GM12878 (cell line): ENCODE data around the gene TRRAP. TPM values are rescaled to one million over a fixed set of nuclear protein-coding genes. Genes with fewer than 3 reads are reported as not detected.

Source experiments
- ATAC-seq: fragments of 200-7000 bp; cut with Tn5 transposase; 3 replicates; pipeline ENCODE4 v1.9.1; 2020; ENCODE audit warnings: mild to moderate bottlenecking, moderate library complexity
- BruUV-seq: library from RNA; stranded (reverse); fragments of 400-500 nt; replicated peaks from 2 replicates; lab custom pipeline; 2021; lab: Mats Ljungman, UMichigan
- CTCF ChIA-PET: fragments of 300-600 bp; sonication (Branson Sonifier 250); formaldehyde crosslinking; extraction: SDS; loops from one replicate; lab custom pipeline; 2021; ENCODE audit warnings: inconsistent platforms; lab: Yijun Ruan, JAX
- POLR2A ChIA-PET: fragments of 350-600 bp; formaldehyde crosslinking; extraction: SDS; loops from one replicate; lab custom pipeline; 2021; ENCODE audit warnings: inconsistent platforms; lab: Charles Lee
- RAD21 ChIA-PET: fragments of 300-600 bp; sonication (Branson Sonifier 250); formaldehyde crosslinking; loops from one replicate; lab custom pipeline; 2023; ENCODE audit warnings: antibody characterized with exemption; ENCODE audit not compliant: unreplicated experiment; lab: Charles Lee
- SMC1A ChIA-PET: fragments of 300-600 bp; sonication (Branson Sonifier 250); formaldehyde crosslinking; loops from one replicate; lab custom pipeline; 2023; ENCODE audit not compliant: unreplicated experiment, uncharacterized antibody; lab: Charles Lee
- DNase-seq: peaks from one replicate; pipeline ENCODE4 v3.0.0-alpha.2; 2011; ENCODE audit warnings: low read depth, low spot score
- FAIRE-seq: peaks from 3 replicates; lab custom pipeline; 2011; peaks lifted over from hg19 to GRCh38; lab: Jason Lieb, UNC
- H2AFZ ChIP-seq: 2 replicates; pipeline ENCODE4 v1.6.0; 2011; ENCODE audit warnings: low read depth, low read length, control low read depth; ENCODE audit not compliant: control insufficient read depth
- H3K27ac ChIP-seq: 2 replicates; pipeline ENCODE4 v1.5.1; 2011; ENCODE audit warnings: control low read depth; ENCODE audit not compliant: control insufficient read depth, insufficient read depth
- H3K27me3 ChIP-seq, 2 experiments: replicated peaks in 1 of 2; 2 replicates each; pipeline versions ENCODE4 v1.6.0 to v1.6.1; 2011; ENCODE audit warnings: low read length in 1 of 2; ENCODE audit not compliant: control insufficient read depth in 2 of 2, insufficient read depth in 2 of 2
- H3K36me3 ChIP-seq, 2 experiments: 2 replicates each; pipeline ENCODE4 v1.5.1; 2011; ENCODE audit warnings: low read length in 1 of 2; ENCODE audit not compliant: control insufficient read depth in 2 of 2, insufficient read depth in 2 of 2
- H3K4me1 ChIP-seq: 2 replicates; pipeline ENCODE4 v1.6.1; 2011; ENCODE audit warnings: mild to moderate bottlenecking, low read length, moderate library complexity, mixed read lengths; ENCODE audit not compliant: control insufficient read depth, insufficient read depth
- H3K4me2 ChIP-seq: 2 replicates; pipeline ENCODE4 v1.6.0; 2011; ENCODE audit warnings: control low read depth; ENCODE audit not compliant: control insufficient read depth, insufficient read depth
- H3K4me3 ChIP-seq: fragments of 200-600 bp; sonication (generic); 2 replicates; pipeline ENCODE4 v1.5.1; 2016
- H3K79me2 ChIP-seq: 2 replicates; pipeline ENCODE4 v1.6.0; 2011; ENCODE audit warnings: low read length; ENCODE audit not compliant: control insufficient read depth, insufficient read depth
- H3K9ac ChIP-seq: 2 replicates; pipeline ENCODE4 v1.8.0; 2011; ENCODE audit warnings: low read length, control low read depth, mixed read lengths; ENCODE audit not compliant: control insufficient read depth, insufficient read depth
- H3K9me3 ChIP-seq: replicated peaks from 3 replicates; pipeline ENCODE4 v1.5.1; 2011; ENCODE audit warnings: mild to moderate bottlenecking, low read length; ENCODE audit not compliant: control insufficient read depth, insufficient read depth
- H4K20me1 ChIP-seq: 2 replicates; pipeline ENCODE4 v1.6.0; 2011; ENCODE audit not compliant: control insufficient read depth, insufficient read depth
- ATF2 ChIP-seq: IDR thresholded peaks from 2 replicates; pipeline ENCODE4 v1.6.1; 2012; ENCODE audit warnings: low read length, inconsistent platforms
- ATF3 ChIP-seq: IDR thresholded peaks from 2 replicates; pipeline ENCODE4 v1.6.1; 2011; ENCODE audit warnings: low read depth, mild to moderate bottlenecking, low read length, moderate library complexity, borderline replicate concordance; ENCODE audit errors: extremely low read depth
- BMI1 ChIP-seq: fragments of 450-650 bp; IDR thresholded peaks from 2 replicates; pipeline ENCODE4 v1.6.1; 2016; ENCODE audit warnings: mild to moderate bottlenecking, moderate library complexity, borderline replicate concordance
- FOXM1 ChIP-seq: IDR thresholded peaks from 2 replicates; pipeline ENCODE4 v1.6.1; 2012; ENCODE audit warnings: low read depth, mild to moderate bottlenecking, inconsistent platforms, low read length, moderate library complexity
- HCFC1 ChIP-seq: fragments of 150-350 bp; IDR thresholded peaks from 2 replicates; pipeline ENCODE4 v1.6.1; 2014; ENCODE audit warnings: low read length
- IRF4 ChIP-seq: IDR thresholded peaks from 2 replicates; pipeline ENCODE4 v1.6.1; 2011; ENCODE audit warnings: low read depth, low read length
- LARP7 ChIP-seq: fragments of 450-650 bp; IDR thresholded peaks from 2 replicates; pipeline ENCODE4 v1.6.1; 2017; ENCODE audit warnings: mild to moderate bottlenecking
- NR2F1 ChIP-seq: fragments of 450-650 bp; conservative IDR thresholded peaks from 2 replicates; pipeline ENCODE4 v1.6.1; 2017; ENCODE audit warnings: mild to moderate bottlenecking
- POU2F2 ChIP-seq: IDR thresholded peaks from 3 replicates; pipeline ENCODE4 v1.6.1; 2011; ENCODE audit warnings: low read depth, mild to moderate bottlenecking, low read length, borderline replicate concordance
- RELA ChIP-seq: fragments of 450-650 bp; IDR thresholded peaks from 2 replicates; pipeline ENCODE4 v1.8.0; 2014; ENCODE audit warnings: borderline replicate concordance; ENCODE audit not compliant: partially characterized antibody
- RFX5 ChIP-seq: IDR thresholded peaks from 2 replicates; pipeline ENCODE4 v1.6.1; 2011; ENCODE audit warnings: low read depth, low read length, improper control_type of control experiment
- USF1 ChIP-seq: IDR thresholded peaks from 2 replicates; pipeline ENCODE4 v1.6.1; 2011; ENCODE audit warnings: borderline replicate concordance, low read depth, mild to moderate bottlenecking, moderate library complexity, mixed read lengths, low read length; ENCODE audit not compliant: insufficient read depth; ENCODE audit errors: extremely low read length
- ZBTB11 ChIP-seq: fragments of 450-650 bp; formaldehyde crosslinking; IDR thresholded peaks from 2 replicates; pipeline ENCODE4 v1.5.0; 2022; ENCODE audit warnings: mild to moderate bottlenecking, missing genetic modification characterization
- ZNF274 ChIP-seq: IDR thresholded peaks from one replicate; pipeline ENCODE4 v1.8.0; 2011; ENCODE audit not compliant: insufficient read length, insufficient read depth
- WGBS: methylation state at CpG from one replicate; pipeline ENCODE4 v1.1.6; 2016; ENCODE audit warnings: low lambda C conversion rate; ENCODE audit not compliant: insufficient replicate concordance, insufficient coverage; ENCODE audit errors: missing lambda C conversion rate; 5-methylcytosine and 5-hydroxymethylcytosine counted together
- in situ Hi-C: fragments of 300-500 bp; cut with MboI; formaldehyde crosslinking; loops from 9 replicates; pipeline ENCODE4 v1.14.3; 2018; ENCODE audit warnings: mixed read lengths
- intact Hi-C: fragments of 100-400 bp; cut with micrococcal nuclease; formaldehyde crosslinking; loops from one replicate; pipeline ENCODE4 v1.14.2; 2022; ENCODE audit not compliant: unreplicated experiment
- polyA plus RNA-seq, 11 experiments: library from polyadenylated mRNA; depleted of rRNA in 4 of 11; unstranded in 6 of 11; stranded (reverse) in 5 of 11; fragments of >200 nt; fragmentation: Nextera tagmentation in 4 of 11; fragmentation: Illumina TruSeq in 1 of 11; extraction: Ambion mirVana in 4 of 11; extraction: Trizol in 1 of 11; gene quantifications; 1 replicate in 1 of 11; 2 replicates in 10 of 11; pipeline versions ENCODE4 v1.2.1 to v1.2.3, GENCODE V29; 2011 to 2016; ENCODE audit warnings: inconsistent platforms in 2 of 11, missing spikeins in 2 of 11, low read depth in 1 of 11
- total RNA-seq, 4 experiments: library from RNA; depleted of rRNA in 3 of 4; stranded (reverse); fragments of >200 nt in 3 of 4; fragmentation: Illumina TruSeq in 1 of 4; extraction: Trizol in 1 of 4; gene quantifications; 2 replicates each; pipeline versions ENCODE4 v1.2.1 to v1.2.3, GENCODE V29; 2013 to 2021

Gene TRRAP
- total and polyA plus RNA-seq, 10 of the 15 experiments (the other 5 are each of a cell fraction or from before 2014, with no cell fraction given), result 1.1 to 39.3 (median 8.5) TPM

- DNase-seq (no peak), ATAC-seq (no peak), FAIRE-seq (no peak)
- RAD21 ChIA-PET, result no interaction called here
- CTCF ChIA-PET, result interaction anchor here (0.7 kb wide), 1 partner anchor 119 kb away, joined by 4 read pairs; no protein-coding TSS in a partner anchor
- TF ChIP-seq POU2F2 (no peak), HCFC1 (no peak), RELA (no peak), FOXM1 (no peak), USF1 (no peak), ATF3 (no peak), ZNF274 (no peak), LARP7 (no peak), ZBTB11 (CRISPR knock-in tag) (no peak), NR2F1 (no peak), IRF4 (no peak), ATF2 (no peak), RFX5 (no peak), BMI1 (no peak)
- no peak overlapping the region for H3K9ac ChIP-seq
- no peaks in the 10 kb centered on the region for H3K79me2 ChIP-seq
- SMC1A ChIA-PET, result no interaction called here
- POLR2A ChIA-PET, result no interaction called here
- no peak overlapping the region for H3K4me3 ChIP-seq
- peaks cover 19 to 37% of the 10 kb centered on the region in 2 experiments; a peak in 3 of 4 replicates for H3K36me3 ChIP-seq
- no peak overlapping the region for H2AFZ ChIP-seq
- no TSS peak for BruUV-seq
- H3K4me1 ChIP-seq, result peaks cover 10% of the 10 kb centered on the region
- no peaks in the 10 kb centered on the region for H4K20me1 ChIP-seq
- in situ Hi-C loops (no loop called here), intact Hi-C loops (no loop called here)
- no peaks in the 10 kb centered on the region for H3K9me3 ChIP-seq
- WGBS, result 95% methylated on average over 10 of the region's 10 CpGs
- no peaks in the 10 kb centered on the region for H3K27me3 ChIP-seq
- no peak overlapping the region for H3K4me2 ChIP-seq
- no peak overlapping the region for H3K27ac ChIP-seq
Measured at GRCh38 chr7:98998821-98999725, 120.7 kb downstream of the TRRAP start.
